SJSA1 (cell line): ENCODE data around the gene VCAM1. TPM values are rescaled to one million over a fixed set of nuclear protein-coding genes. Genes with fewer than 3 reads are reported as not detected.
"Not testable (repeated sequence)": the region's sequence is repeated elsewhere in the genome, so short reads cannot be mapped to it uniquely, and the experiment has no call there.

ENCODE experiments used
- DNase-seq, 2 experiments: peaks; one replicate each; pipeline ENCODE4 v3.0.0-alpha.2; 2015 to 2020; ENCODE audit warnings: low spot score in 2 of 2, low read depth in 1 of 2
- H3K27ac ChIP-seq: fragments of 250-450 bp; sonication (Bioruptor Pico); 2 replicates; pipeline ENCODE4 v1.5.1; 2020; ENCODE audit warnings: mild to moderate bottlenecking, moderate library complexity
- H3K27me3 ChIP-seq: fragments of 250-450 bp; sonication (Bioruptor Pico); replicated peaks from 2 replicates; pipeline ENCODE4 v1.5.1; 2020; ENCODE audit warnings: mild to moderate bottlenecking, moderate library complexity
- H3K36me3 ChIP-seq: fragments of 250-450 bp; sonication (Bioruptor Pico); 2 replicates; pipeline ENCODE4 v1.5.1; 2020; ENCODE audit warnings: mild to moderate bottlenecking
- H3K4me1 ChIP-seq: fragments of 250-450 bp; sonication (Bioruptor Pico); replicated peaks from 2 replicates; pipeline ENCODE4 v1.6.1; 2021; ENCODE audit warnings: mild to moderate bottlenecking
- H3K4me3 ChIP-seq: fragments of 250-450 bp; sonication (Bioruptor Pico); 2 replicates; pipeline ENCODE4 v1.5.1; 2020; ENCODE audit warnings: mild to moderate bottlenecking
- H3K9me3 ChIP-seq: fragments of 250-450 bp; sonication (Bioruptor Pico); replicated peaks from 2 replicates; pipeline ENCODE4 v1.5.1; 2020; ENCODE audit warnings: mild to moderate bottlenecking
- total RNA-seq: library from RNA; depleted of rRNA; stranded (reverse); fragments of >200 nt; shearing (Covaris generic); gene quantifications from 2 replicates; pipeline ENCODE4 v1.2.3, GENCODE V29; 2014; rRNA removed

The VCAM1 gene
- total RNA-seq, 1 experiment from 2014 or later, result 11.0 TPM

GRCh38 chr1:100769906-100770646 is 50.5 kb downstream of the VCAM1 start:
- Histone ChIP-seq H3K27me3 (no peaks in the 10 kb centered on the region), H3K27ac (peak overlapping the region; percentile 50), H3K4me3 (no peak overlapping the region), H3K36me3 (no peaks in the 10 kb centered on the region), H3K9me3 (no peaks in the 10 kb centered on the region), H3K4me1 (peaks cover 17% of the 10 kb centered on the region)
- peak in 1 of 2 experiments; percentile 21 for DNase-seq

- no peaks in the 10 kb centered on the region for H3K36me3 ChIP-seq
- H3K4me1 ChIP-seq, result peaks cover 10% of the 10 kb centered on the region
- H3K4me3 ChIP-seq, result no peak overlapping the region
- DNase-seq, result no peak
- no peak overlapping the region for H3K27ac ChIP-seq
- H3K9me3 ChIP-seq, result no peaks in the 10 kb centered on the region
- H3K27me3 ChIP-seq, result no peaks in the 10 kb centered on the region
Measured at GRCh38 chr1:100773444-100773843, 53.9 kb downstream of the VCAM1 start.

GRCh38 chr1:100774370-100774769 is 54.8 kb downstream of the VCAM1 start:
- H3K36me3 ChIP-seq, result no peaks in the 10 kb centered on the region
- no peaks in the 10 kb centered on the region for H3K27me3 ChIP-seq
- H3K4me1 ChIP-seq, result peaks cover 10% of the 10 kb centered on the region
- DNase-seq, result no peak
- no peak overlapping the region for H3K4me3 ChIP-seq
- H3K9me3 ChIP-seq, result no peaks in the 10 kb centered on the region
- no peak overlapping the region for H3K27ac ChIP-seq

GRCh38 chr1:100775483-100775882 is 55.9 kb downstream of the VCAM1 start:
- no peak overlapping the region for H3K4me3 ChIP-seq
- peaks cover under 1% of the 10 kb centered on the region for H3K4me1 ChIP-seq
- no peaks in the 10 kb centered on the region for H3K27me3 ChIP-seq
- no peak overlapping the region for H3K27ac ChIP-seq
- no peaks in the 10 kb centered on the region for H3K9me3 ChIP-seq
- no peak for DNase-seq
- no peaks in the 10 kb centered on the region for H3K36me3 ChIP-seq

GRCh38 chr1:100778748-100779147 is 59.2 kb downstream of the VCAM1 start:
- no peaks in the 10 kb centered on the region for H3K36me3 ChIP-seq
- DNase-seq, result no peak

GRCh38 chr1:100780814-100781213 is 61.3 kb downstream of the VCAM1 start:
- Histone ChIP-seq H3K4me1 (peaks cover 7% of the 10 kb centered on the region), H3K4me3 (no peak overlapping the region), H3K27me3 (no peaks in the 10 kb centered on the region), H3K27ac (no peak overlapping the region), H3K9me3 (no peaks in the 10 kb centered on the region), H3K36me3 (no peaks in the 10 kb centered on the region)
- no peak for DNase-seq

More at GRCh38 chr1:100778748-100779147, 59.2 kb downstream of the VCAM1 start:
- Histone ChIP-seq H3K9me3 (no peaks in the 10 kb centered on the region), H3K27me3 (no peaks in the 10 kb centered on the region), H3K27ac (no peak overlapping the region), H3K4me3 (no peak overlapping the region), H3K4me1 (no peaks in the 10 kb centered on the region)

- H3K27me3 ChIP-seq, result not testable (repeated sequence)
Measured at GRCh38 chr1:100781728-100782127, 62.2 kb downstream of the VCAM1 start.

GRCh38 chr1:100782473-100783039 is 63.0 kb downstream of the VCAM1 start:
- Histone ChIP-seq H3K27me3 (no peaks in the 10 kb centered on the region), H3K9me3 (no peaks in the 10 kb centered on the region), H3K36me3 (no peaks in the 10 kb centered on the region), H3K4me1 (peaks cover 14% of the 10 kb centered on the region), H3K27ac (no peak overlapping the region), H3K4me3 (no peak overlapping the region)
- no peak for DNase-seq

More at GRCh38 chr1:100781728-100782127, 62.2 kb downstream of the VCAM1 start:
- not testable (repeated sequence) for DNase-seq, H3K27ac ChIP-seq, H3K36me3 ChIP-seq, H3K9me3 ChIP-seq, H3K4me3 ChIP-seq
- peaks cover 14% of the 10 kb centered on the region for H3K4me1 ChIP-seq

- peak overlapping the region; percentile 76 for H3K27ac ChIP-seq
- no peaks in the 10 kb centered on the region for H3K9me3 ChIP-seq
- peak; percentile 67 to 84 for DNase-seq
- H3K36me3 ChIP-seq, result no peaks in the 10 kb centered on the region
- H3K4me1 ChIP-seq, result peaks cover 14% of the 10 kb centered on the region
- H3K27me3 ChIP-seq, result no peaks in the 10 kb centered on the region
- H3K4me3 ChIP-seq, result peak overlapping the region; percentile 14
Measured at GRCh38 chr1:100785470-100786052, 66.0 kb downstream of the VCAM1 start.

- H3K27ac ChIP-seq, result no peak overlapping the region
- H3K27me3 ChIP-seq, result no peaks in the 10 kb centered on the region
- peaks cover 14% of the 10 kb centered on the region for H3K4me1 ChIP-seq
- H3K4me3 ChIP-seq, result no peak overlapping the region
- H3K9me3 ChIP-seq, result no peaks in the 10 kb centered on the region
- no peaks in the 10 kb centered on the region for H3K36me3 ChIP-seq
- DNase-seq, result no peak
Measured at GRCh38 chr1:100786870-100787269, 67.3 kb downstream of the VCAM1 start.

Other genes starting within 250 kb of the VCAM1 start
- not detected in 2 replicates for gene GPR88, start 181.6 kb upstream of the VCAM1 start, total RNA-seq
- 39.5 and 44.2 TPM in 2 replicates for gene EXTL2, start 175.1 kb downstream of the VCAM1 start, total RNA-seq
- gene SLC30A7, start 176.3 kb downstream of the VCAM1 start, total RNA-seq, result 13.4 and 26.3 TPM in 2 replicates